NCI-H526 treated with DMSO at 0.1 percent for 48 hours (cell line): ENCODE results near the gene AARS1.
A peak's percentile ranks its signal among the peaks of the same experiment; 100 is the strongest.
"Not testable (repeated sequence)": the region's sequence is repeated elsewhere in the genome, so short reads cannot be mapped to it uniquely, and the experiment has no call there.

ENCODE experiments used
- DNase-seq: peaks from one replicate; lab custom pipeline; 2025; lab: John Stamatoyannopoulos, UW

AARS1 gene

DNA sequence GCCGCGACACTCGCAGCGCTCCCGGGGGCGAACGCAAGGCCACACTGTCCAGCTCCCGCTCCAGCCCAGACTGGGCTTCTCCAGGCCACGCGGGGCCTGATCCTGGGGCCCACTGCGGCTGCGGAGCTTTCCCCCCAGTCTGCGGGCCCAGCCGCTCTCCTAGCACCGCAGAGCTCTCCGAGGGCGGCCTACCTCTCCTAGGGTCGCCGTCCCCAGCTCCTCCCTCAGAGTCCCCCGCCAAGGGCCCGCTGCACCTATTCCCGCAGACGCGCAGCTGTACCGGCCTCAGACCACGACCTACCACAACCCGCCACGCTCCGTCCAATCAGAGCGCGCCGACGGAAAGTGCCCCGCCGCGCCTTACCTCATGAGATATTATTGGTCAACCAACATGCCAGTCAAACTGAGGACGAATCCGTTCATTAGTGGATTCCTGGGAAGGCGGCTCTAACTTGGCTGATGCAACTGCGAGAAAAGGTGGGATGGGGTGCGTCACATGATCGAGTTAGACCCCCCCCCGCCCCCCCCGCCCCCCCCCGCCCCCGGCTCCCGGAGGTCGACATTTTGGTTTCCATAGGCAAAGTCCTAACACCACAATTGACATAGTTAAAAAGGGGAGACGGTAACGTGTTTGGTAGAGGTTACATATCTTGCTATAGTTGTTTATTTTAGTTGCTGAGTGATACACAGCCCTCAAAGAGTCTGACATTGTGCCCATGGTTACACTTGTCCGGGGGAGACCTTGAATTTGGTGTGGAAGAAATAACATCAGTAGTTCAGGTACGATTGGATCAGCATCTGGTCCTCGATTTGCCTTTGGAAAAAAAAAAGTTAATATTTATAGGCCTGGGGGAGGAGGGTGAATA, at the start of gene AARS1:
TSS of gene AARS1 (minus strand) at position 278 of the 866 bp plus-strand sequence. CDS start 6,743 bp downstream, outside the sequence.
- peak; percentile 94 for DNase-seq

DNA sequence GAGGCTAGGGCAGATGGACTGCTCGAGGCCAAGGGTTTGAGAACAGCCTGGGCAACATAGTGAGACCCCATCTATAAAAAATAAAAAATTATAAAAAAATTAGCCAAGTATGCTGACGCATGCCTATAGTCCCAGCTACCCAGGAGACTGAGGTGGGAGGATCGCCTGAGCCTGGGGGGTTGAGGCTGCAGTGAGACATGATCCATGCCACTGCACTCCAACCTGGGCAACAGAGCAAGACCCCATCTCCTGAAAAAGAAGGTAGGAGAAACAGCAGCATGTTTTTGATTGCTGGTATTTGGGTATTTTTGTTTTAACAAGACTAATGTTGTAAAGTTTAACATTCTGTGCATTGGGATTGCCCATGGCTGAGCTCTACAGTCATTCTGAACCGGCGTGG, 48.5 kb upstream of the AARS1 start:
- DNase-seq, result no peak

DNA sequence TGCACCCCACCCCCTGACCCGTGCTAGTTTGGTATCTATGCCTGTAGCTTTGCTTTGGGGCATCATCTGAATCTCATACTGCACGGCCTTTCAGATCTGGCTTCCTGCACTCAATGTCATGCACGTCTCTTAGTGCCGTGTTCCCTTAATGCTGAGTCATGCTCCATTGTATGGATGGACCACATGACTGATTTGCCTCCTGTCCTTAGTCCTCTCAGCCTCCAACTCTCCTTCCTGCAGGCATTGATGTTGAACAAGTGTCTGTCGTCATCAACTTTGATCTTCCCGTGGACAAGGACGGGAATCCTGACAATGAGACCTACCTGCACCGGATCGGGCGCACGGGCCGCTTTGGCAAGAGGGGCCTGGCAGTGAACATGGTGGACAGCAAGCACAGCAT, 43.4 kb upstream of the AARS1 start:
- DNase-seq, result not testable (repeated sequence)

DNA sequence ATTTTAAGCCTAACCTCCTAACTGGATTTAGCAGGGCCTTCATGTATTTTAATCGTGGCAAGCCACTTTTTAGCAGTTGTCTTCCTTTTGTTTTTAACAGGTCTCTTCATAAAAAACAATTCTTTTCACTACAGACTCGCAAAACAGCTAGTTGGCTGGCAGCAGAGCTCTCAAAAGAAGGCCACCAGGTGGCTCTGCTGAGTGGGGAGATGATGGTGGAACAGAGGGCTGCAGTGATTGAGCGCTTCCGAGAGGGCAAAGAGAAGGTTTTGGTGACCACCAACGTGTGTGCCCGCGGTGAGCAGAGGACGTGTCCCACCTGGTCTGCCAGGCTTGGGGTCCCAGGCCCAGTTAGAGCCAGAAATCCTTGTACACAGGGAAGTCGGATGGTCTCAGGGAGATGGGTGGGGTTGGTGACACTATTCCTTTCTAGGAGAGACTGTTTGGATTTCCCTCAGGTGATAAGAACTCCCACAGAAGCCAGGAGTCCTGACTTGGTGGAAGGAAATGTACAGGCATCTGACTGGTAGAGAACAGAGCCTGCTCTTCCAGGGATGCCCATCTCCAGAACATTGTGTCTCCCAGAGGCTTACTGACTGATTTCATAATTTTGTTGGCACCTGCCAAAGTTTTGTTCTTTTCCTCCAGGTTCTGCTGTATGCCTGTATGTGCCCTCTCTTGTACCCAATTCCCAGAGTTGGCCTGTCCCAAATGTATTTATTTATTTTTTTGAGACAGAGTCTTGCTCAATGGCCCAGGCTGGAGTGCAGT, 42.5 kb upstream of the AARS1 start:
- no peak for DNase-seq

DNA sequence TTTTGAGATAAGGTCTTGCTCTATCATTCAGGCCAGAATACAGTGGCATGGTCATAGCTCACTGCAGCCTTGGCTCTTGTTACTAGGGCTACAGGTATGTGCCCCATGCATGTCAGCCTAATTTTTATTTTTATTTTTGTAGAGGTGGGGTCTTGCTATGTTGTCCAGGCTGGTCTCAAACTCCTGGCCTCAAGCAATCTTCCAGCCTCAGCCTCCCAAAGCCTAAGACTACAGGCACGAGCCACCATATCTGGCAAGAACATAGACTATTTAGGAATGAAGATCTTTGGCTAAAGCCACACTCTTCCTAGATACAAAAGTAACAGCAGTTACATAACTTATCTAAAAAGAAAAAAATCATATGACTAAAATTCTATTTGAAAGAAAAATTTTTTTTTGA, 41.8 kb upstream of the AARS1 start:
- no peak for DNase-seq

DNA sequence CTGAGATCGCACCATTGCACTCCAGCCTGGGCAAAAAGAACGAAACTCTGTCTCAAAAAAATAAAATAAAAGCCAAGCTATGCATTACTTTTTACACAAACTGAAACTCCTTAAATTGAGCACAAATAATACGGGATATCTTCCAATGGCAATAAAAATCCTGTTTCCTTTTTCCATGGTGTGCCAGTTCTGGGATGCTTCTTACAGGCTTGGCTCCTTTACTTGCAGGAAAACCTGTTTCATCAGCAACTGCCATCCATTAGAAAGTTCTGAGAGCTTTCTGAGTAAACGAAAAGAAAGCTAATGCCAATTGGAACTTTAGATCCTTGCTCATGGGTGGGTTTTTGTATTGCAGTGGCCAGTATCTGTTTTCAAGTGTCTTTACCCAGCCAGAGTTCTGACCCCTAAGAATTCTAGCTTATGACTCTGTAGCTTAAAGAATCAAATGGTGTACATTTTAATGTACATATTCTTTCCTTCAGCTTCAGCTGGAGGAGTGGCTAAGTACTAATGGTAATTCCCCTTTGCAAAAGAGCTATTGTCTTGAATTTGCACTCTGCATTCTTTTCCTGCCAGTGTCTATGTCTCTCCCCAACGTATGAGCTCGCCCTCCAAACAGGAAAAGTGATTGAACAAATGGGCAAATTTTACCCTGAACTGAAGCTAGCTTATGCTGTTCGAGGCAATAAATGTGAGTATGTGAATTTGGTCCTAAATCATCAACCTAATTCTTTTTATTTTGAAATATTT, 35.9 kb upstream of the AARS1 start:
- no peak for DNase-seq

DNA sequence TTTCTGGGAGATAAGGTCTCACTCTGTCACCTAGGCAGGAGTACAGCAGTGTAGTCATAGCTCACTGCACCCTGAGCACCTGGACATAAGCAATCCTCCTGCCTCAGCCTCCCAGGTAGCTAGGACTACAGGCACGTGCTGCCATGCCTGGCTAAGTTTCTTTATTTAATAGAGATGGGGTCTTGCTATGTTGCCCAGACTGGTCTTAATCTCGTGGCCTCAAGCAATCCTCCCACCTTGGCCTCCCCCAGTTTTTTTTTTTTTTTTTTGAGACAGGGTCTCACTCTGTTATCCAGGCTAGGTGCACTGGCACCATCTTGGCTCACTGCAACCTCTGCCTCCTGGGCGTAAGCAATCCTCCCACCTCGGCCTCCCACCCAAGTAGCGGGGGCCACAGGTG, 30.8 kb upstream of the AARS1 start:
- DNase-seq, result no peak

DNA sequence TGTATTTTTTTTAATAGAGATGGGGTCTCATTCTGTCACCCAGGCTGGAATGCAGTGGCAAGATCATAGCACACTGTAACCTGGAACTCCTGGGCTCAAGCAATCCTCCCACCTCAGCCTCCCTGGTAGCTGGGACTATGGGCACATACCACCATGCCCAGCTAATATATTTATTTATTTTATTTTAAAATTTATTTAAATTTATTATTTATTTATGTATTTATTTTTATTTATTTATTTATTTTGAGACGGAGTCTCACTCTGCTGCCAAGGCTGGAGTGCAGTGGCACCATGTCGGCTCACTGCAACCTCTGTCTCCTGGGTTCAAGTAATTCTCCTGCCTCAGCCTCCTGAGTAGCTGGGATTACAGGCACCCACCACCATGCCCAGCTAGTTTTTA, 18.4 kb upstream of the AARS1 start:
- DNase-seq, result not testable (repeated sequence)

DNA sequence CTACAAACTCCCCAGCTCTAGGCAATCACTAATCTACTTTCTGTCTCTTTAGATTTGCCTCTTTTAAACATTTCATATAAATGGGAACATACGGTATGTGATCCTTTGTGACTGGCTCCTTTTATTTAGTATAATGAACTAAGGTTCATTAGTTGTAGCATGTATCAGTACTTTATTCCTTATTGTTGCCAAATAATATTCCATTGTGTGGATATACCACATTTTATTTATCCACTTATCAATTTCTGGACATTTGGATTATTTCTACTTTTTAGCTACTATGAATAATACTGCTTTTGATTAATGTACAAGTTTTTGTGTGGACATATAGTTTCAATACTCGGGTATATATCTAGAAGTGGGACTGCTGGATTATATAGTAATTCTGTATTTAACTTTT, 17.6 kb upstream of the AARS1 start:
- DNase-seq, result no peak

DNA sequence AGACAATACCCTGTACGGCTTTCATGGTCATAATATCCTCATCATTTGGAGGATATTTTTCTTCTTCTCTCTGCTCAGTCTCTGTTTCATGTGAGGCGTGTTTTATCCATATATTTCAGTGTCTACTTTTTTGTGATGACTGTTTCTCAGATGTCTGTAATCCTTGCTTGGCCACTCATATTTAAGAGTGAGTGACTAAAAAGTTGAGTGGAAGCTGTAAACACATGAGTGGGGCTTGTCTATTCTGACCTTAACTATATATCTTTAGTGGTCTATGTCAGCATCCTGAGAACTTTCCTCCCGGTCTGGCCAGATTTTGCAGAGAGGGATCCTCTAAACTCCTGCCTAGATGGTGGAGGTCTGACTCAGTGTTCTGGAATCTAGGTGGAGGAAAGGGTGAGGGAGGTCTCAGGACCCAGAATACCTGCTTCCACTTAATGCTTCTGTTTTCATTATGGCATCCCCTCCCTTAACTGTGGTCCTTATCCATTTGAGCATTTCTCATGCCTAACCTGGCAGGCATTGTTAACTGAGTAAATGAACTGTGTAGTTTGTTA, 15.7 kb upstream of the AARS1 start:
- DNase-seq, result no peak

DNA sequence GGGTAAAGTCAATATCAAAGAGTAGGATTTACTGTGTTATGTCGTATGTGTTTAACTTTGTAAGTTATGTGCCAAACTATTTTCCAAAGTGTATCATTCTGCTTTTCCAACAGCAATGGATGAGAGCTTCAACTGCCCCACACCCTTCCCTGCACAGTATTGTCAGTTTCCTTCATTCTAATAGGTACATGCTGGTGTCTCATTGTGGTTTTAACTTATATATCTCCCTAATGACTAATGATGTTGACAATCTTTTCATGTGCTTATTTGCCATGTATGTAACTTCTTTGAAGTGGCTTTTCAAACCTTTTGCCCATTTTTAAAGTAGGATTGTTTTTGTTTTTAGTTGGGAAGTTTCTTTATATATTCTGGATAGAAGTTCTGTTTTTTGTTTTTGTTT, 13.4 kb upstream of the AARS1 start:
- DNase-seq, result no peak

DNA sequence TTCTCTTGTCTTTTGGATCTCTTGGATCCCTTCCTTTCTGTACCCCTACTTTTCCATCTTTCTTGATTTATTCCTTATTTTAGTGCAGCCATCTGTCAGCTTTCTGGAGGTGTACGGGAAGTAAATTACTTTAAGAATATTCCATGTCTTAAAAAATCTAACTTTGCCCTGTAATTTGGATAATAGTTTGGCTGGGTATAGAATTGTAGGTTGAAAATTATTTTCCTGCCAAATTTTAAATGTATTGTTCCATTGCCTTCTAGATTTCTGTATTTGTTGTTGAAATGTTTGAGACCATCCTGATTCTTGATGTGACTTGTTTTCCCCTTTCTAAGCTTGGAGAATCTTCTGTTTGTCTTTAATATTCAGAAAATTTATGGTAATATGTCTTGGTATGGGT, 11.8 kb upstream of the AARS1 start:
- no peak for DNase-seq

DNA sequence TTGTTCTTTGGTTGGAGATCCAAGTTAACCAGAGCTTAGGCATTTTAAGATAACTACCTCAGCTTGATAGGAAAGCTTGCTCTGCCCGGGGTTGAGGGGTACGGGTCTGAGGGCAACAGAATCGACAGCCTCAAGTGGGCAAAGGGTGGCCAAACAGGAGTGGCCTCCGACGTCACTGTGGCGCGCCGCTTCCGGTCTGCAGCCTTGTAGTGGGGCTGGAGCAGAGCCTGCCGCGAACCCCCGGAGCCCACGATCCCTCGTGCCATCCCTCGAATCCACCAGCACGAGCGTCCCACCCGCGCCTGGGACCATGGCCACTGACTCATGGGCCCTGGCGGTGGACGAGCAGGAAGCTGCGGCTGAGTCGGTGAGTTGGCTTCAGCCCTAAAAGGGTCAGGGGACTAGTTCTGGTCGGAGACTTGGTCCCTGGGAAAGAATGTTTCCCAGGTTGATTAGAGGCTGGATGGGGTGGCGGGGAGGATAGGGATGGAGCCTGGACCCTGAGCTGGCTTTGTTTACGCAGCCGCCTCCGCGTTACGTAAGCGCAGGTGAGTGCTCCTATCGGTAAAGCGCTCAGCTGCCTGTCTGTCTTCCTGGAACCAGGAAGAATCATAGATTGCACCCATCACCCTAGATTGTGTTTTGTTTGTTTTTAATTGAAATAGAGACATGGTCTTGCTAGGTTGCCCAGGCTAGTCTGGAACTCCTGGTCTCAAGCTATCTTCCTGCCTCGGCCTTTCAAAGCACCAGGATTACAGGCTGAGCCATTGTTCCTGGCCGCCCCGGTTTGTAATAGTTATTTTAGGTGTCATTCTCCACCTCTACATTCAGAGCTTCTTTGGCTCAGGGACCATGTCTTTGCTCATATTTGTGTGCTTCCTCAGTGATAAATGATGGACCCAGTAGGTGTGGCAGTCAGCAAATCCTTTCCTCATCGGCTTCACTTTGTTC, 10.0 kb upstream of the AARS1 start, which contains the start of gene DDX19B:
TSS of gene DDX19B (plus strand) at position 199 of the 951 bp plus-strand sequence. CDS start at position 311, 112 bp downstream.
- peak; percentile 30 for DNase-seq

DNA sequence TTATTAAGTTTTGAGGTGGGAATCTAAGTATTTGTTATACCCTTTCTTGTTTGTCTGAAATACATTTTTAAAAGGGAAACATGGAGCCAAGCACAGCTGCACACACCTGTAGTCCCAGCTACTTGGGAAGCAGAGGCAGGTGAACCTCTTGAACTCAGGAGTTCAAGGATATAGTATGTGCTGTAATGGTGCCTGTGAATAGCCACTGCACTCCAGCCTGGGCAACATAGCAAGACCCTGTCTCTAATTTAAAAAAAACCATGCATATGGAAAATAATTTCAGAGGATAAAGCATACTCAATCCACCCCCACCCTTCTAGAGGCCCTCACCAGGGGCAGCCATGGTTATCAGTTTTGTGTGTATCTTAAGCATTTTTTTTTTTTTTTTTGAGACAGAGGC, 6.3 kb upstream of the AARS1 start:
- DNase-seq, result no peak

DNA sequence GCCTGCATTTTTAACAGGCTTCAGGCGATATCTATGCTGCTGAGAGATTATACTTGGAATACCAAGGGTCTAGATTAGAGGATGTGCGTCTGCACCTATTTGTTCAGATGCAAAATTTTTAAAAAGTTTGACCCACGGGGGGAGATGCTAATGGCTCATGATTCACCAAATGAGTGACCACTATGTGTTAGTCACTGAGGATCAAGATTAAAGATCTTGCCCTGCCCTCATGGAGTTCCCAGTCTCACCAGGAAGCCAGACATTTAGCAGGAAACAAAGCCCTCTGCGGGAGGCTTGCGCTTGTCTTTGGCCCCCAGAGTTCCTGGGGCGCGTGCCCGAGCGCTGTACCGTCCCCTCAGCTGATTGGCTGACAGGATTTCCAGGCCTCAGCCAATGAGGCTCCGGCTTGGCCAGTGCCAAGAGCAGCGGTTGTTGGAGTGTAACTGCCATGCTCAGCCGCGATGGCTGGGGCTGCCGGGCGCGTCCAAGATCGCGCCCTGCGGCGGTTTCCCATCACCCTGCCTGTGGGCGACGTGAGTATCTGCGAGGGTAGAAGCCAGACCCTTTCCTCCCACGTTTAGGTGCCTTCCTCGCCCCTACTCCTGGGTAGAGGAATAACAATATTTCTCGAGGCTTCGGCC, 5.2 kb upstream of the AARS1 start:
- DNase-seq, result no peak

DNA sequence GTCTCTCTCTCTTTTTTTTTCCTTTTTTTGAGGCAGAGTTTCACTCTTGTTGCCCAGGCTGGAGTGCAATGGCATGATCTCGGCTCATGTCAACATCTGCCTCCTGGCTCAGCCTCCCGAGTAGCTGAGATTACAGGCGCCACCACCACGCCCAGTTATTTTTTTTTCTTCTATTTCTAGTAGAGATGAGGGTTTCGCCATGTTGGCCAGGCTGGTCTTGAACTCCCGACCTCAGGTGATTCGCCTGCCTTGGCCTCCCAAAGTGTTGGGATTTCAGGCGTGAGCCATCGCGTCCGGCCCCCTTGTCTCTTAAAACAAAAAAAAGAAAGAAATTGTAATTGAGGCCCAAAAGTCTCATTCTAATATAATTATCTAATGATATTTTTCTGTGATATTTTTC, 2.8 kb upstream of the AARS1 start:
- not testable (repeated sequence) for DNase-seq

DNA sequence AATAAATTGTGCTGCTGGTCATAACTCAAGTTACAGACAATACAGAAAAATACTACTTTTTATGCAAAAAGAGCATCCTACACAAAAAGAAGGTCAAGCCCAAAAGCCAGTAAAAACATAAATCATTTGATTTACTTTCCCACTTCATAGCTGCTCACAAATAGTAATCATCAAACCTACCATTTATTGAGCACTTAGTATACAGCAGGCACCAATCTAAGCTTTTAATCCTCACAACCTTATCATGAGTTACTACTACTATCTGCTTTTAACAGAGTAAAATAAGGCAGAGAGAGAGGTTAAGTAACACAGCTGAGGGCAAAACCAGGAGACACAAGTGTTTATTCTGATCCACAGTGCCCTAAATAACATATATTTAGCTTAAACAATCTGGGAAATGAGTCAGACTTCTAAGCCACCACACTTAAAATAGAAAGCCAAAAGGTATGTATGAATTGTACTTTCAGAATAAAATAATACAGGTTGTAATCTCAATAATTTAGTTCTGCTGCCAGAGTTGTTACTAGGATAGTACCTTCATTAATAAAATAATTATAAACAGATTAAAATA, 1.7 kb upstream of the AARS1 start:
- DNase-seq, result no peak

DNA sequence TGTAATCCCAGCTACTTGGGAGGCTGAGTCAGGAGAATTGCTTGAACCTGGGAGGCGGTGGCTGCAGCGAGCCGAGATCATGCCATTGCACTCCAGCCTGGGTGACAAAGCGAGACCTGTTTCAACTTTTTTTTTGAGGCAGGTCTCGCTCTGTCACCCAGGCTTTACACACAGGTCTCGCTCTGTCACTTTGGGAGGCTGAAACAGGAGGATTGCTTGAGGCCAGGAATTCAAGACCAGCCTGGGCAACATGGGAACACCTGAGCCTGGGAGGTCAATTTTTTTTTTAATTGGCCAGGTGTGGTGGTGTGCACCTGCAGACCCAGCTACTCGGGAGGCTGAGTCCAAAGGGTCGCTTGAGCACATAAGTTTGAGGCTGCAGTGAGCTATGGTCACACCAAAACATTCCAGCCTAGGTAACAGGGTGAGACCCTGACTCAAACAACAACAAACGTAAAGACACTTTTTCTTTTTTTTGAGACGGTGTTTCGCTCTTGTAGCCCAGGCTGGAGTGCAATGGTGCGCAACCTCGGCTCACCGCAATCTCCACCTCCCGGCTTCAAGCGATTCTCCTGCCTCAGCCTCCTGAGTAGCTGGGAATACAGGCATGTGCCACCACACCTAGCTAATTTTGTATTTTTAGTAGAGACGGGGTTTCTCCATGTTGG, 1.9 kb downstream of the AARS1 start:
- DNase-seq, result not testable (repeated sequence)

DNA sequence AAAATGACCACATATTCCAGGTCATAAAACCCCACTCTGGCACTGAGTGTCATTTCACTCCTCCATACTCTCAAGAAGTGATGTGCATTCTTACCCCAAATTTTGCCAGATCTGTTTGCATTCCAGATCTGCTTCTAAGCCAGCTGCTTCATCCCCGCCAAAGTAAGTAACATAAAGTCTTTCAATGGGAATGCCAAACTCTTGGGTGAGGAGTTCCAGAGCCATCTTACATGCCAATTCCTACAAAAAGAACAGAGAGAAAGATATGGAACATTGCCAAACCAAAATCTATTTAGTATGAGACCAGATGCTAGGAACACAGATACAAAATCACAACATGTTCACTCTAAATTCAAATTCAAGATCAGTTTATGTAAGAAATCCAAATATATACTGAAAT, 12.9 kb downstream of the AARS1 start:
- DNase-seq, result no peak
